Measurements from ENCODE around the gene ZCCHC24.
A peak's percentile ranks its signal among the peaks of the same experiment; 100 is the strongest.

ZCCHC24 gene

GRCh38 chr10:79445161-79445976 is at the start of gene ZCCHC24:
Gene ZCCHC24, minus strand, starts transcription at chr10:79445624. Its CDS starts 184 bp downstream, at chr10:79445440.
- DNase-seq = peak; percentile 37

GRCh38 chr10:79493806-79494205 is 48.4 kb upstream of the ZCCHC24 start:
- no peak for DNase-seq

- no peak for DNase-seq
Measured at GRCh38 chr10:79492839-79493238, 47.4 kb upstream of the ZCCHC24 start.

GRCh38 chr10:79492256-79492655 is 46.8 kb upstream of the ZCCHC24 start:
- no peak for DNase-seq

- no peak for DNase-seq
Measured at GRCh38 chr10:79491143-79491835, 45.9 kb upstream of the ZCCHC24 start.

GRCh38 chr10:79490400-79491142 is 45.1 kb upstream of the ZCCHC24 start:
- DNase-seq = no peak

GRCh38 chr10:79488870-79489269 is 43.4 kb upstream of the ZCCHC24 start:
- no peak for DNase-seq

- DNase-seq = no peak
Measured at GRCh38 chr10:79488336-79488735, 42.9 kb upstream of the ZCCHC24 start.

- no peak for DNase-seq
Measured at GRCh38 chr10:79487296-79488194, 42.1 kb upstream of the ZCCHC24 start.

GRCh38 chr10:79484476-79484875 is 39.1 kb upstream of the ZCCHC24 start:
- DNase-seq = no peak

GRCh38 chr10:79483948-79484347 is 38.5 kb upstream of the ZCCHC24 start:
- no peak for DNase-seq

GRCh38 chr10:79483299-79483698 is 37.9 kb upstream of the ZCCHC24 start:
- DNase-seq = no peak

- DNase-seq = no peak
Measured at GRCh38 chr10:79482741-79483140, 37.3 kb upstream of the ZCCHC24 start.

- no peak for DNase-seq
Measured at GRCh38 chr10:79482304-79482703, 36.9 kb upstream of the ZCCHC24 start.

- no peak for DNase-seq
Measured at GRCh38 chr10:79479283-79479909, 34.0 kb upstream of the ZCCHC24 start.

GRCh38 chr10:79477456-79477855 is 32.0 kb upstream of the ZCCHC24 start:
- DNase-seq = no peak

- no peak for DNase-seq
Measured at GRCh38 chr10:79476645-79477044, 31.2 kb upstream of the ZCCHC24 start.

- no peak for DNase-seq
Measured at GRCh38 chr10:79475877-79476276, 30.5 kb upstream of the ZCCHC24 start.

GRCh38 chr10:79475119-79475653 is 29.8 kb upstream of the ZCCHC24 start:
- no peak for DNase-seq

- DNase-seq = no peak
Measured at GRCh38 chr10:79473496-79474095, 28.2 kb upstream of the ZCCHC24 start.

GRCh38 chr10:79472951-79473350 is 27.5 kb upstream of the ZCCHC24 start:
- DNase-seq = no peak

Measured in SHP77 treated with DMSO at 0.1 percent for 48 hours (cell line).